Neural progenitor cell (in vitro differentiated cells): ENCODE results near the gene KLHL40. TPM values are rescaled to one million over a fixed set of nuclear protein-coding genes. Genes with fewer than 3 reads are reported as not detected.

Source experiments
- DNase-seq: peaks from one replicate; pipeline ENCODE4 v3.0.0-alpha.2; 2016; ENCODE audit warnings: low spot score
- H2AFZ ChIP-seq: fragments of 200-600 bp; sonication (generic); replicated peaks from 2 replicates; pipeline ENCODE4 v1.6.1; 2016; ENCODE audit warnings: antibody characterized with exemption
- H3F3A ChIP-seq: fragments of 200-600 bp; sonication (generic); 2 replicates; pipeline ENCODE4 v1.6.1; 2016; ENCODE audit warnings: antibody characterized with exemption, low read depth
- H3K27ac ChIP-seq: fragments of 200-600 bp; sonication (generic); 2 replicates; pipeline ENCODE4 v1.5.1; 2016; ENCODE audit warnings: mild to moderate bottlenecking
- H3K27me3 ChIP-seq: fragments of 200-600 bp; sonication (generic); 2 replicates; pipeline ENCODE4 v1.6.1; 2016; ENCODE audit warnings: mild to moderate bottlenecking, moderate library complexity
- H3K36me3 ChIP-seq: fragments of 200-600 bp; sonication (generic); 2 replicates; pipeline ENCODE4 v1.5.1; 2016
- H3K4me1 ChIP-seq: fragments of 200-600 bp; sonication (generic); 2 replicates; pipeline ENCODE4 v1.6.1; 2016; ENCODE audit warnings: mixed run types
- H3K4me2 ChIP-seq: fragments of 200-600 bp; sonication (generic); 2 replicates; pipeline ENCODE4 v1.6.1; 2016
- H3K4me3 ChIP-seq: fragments of 200-600 bp; sonication (generic); 2 replicates; pipeline ENCODE4 v1.5.1; 2016
- H3K79me2 ChIP-seq: fragments of 200-600 bp; sonication (generic); 2 replicates; pipeline ENCODE4 v1.6.1; 2016; ENCODE audit warnings: low read depth
- H3K9ac ChIP-seq: fragments of 200-600 bp; sonication (generic); 2 replicates; pipeline ENCODE4 v1.6.1; 2016
- H3K9me3 ChIP-seq: fragments of 200-600 bp; sonication (generic); 2 replicates; pipeline ENCODE4 v1.5.1; 2016; ENCODE audit warnings: low read depth
- H4K20me1 ChIP-seq: fragments of 200-600 bp; sonication (generic); 2 replicates; pipeline ENCODE4 v1.6.1; 2016; ENCODE audit warnings: low read depth
- H3K27ac Mint-ChIP-seq: 3 replicates; pipeline ENCODE4 v1.8.0; 2021; ENCODE audit warnings: mixed read lengths
- H3K27me3 Mint-ChIP-seq: 2 replicates; pipeline ENCODE4 v1.8.0; 2022; ENCODE audit warnings: low read depth, mild to moderate bottlenecking, inconsistent platforms, moderate library complexity, mixed read lengths; ENCODE audit not compliant: insufficient read depth
- H3K36me3 Mint-ChIP-seq: 3 replicates; pipeline ENCODE4 v1.8.0; 2021; ENCODE audit warnings: mixed read lengths
- H3K4me1 Mint-ChIP-seq: 3 replicates; pipeline ENCODE4 v1.8.0; 2021; ENCODE audit warnings: mixed read lengths
- H3K4me3 Mint-ChIP-seq: 3 replicates; pipeline ENCODE4 v1.8.0; 2021; ENCODE audit warnings: mild to moderate bottlenecking, moderate library complexity, mixed read lengths
- H3K9me3 Mint-ChIP-seq: 3 replicates; pipeline ENCODE4 v1.8.0; 2020; ENCODE audit warnings: mixed read lengths
- EZH2 ChIP-seq: fragments of 200-600 bp; sonication (generic); IDR thresholded peaks from 2 replicates; pipeline ENCODE4 v1.6.1; 2017; ENCODE audit warnings: antibody characterized with exemption, mild to moderate bottlenecking, moderate library complexity
- EZH2phosphoT487 ChIP-seq: fragments of 200-600 bp; sonication (generic); IDR thresholded peaks from 2 replicates; pipeline ENCODE4 v1.6.1; 2017; ENCODE audit warnings: antibody characterized with exemption
- total RNA-seq: library from RNA; depleted of rRNA; stranded (reverse); fragments of >200 nt; gene quantifications from 2 replicates; pipeline ENCODE4 v1.2.3, GENCODE V29; 2015; ENCODE audit warnings: low replicate concordance
- TF ChIP-seq, protein P1 (sequence below): fragments of 200-600 bp; sonication (generic); IDR thresholded peaks from 2 replicates; pipeline ENCODE4 v1.5.1; 2017; ENCODE audit warnings: antibody characterized with exemption, mild to moderate bottlenecking

The KLHL40 gene
- total RNA-seq, 1 donor from 2014 or later = not detected

DNA sequence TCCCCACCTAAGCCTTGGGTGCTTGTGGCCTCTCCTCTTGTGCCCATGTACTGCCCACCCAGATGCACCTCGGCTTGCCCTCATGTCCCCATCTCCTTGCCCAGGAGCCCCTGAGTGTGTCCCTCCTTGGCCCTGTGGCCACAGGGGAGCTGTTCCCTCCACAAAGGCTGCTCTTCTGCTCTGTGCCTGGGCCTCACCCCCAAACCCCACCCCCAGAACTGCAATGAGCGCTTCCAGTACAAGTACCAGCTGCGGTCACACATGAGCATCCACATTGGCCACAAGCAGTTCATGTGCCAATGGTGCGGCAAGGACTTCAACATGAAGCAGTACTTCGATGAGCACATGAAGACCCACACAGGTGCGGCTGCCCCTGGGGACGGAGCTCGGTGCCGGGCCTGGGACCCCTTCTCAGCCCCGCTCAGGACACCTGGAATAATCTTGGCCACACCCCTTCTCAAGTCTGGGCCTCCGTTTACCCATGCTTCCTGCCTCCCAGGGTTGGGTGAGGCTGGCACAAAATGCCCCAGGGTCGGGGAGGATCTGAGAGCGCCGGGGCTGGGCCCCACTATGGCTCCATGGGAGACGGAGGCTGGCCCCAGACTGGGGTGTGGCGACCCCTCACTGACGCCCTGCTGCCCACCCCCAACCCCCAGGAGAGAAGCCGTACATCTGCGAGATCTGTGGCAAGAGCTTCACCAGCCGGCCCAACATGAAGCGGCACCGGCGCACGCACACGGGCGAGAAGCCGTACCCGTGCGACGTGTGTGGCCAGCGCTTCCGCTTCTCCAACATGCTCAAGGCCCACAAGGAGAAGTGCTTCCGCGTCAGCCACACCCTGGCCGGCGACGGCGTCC is 21.5 kb upstream of the KLHL40 start:
- DNase-seq = no peak
- Histone ChIP-seq H4K20me1 (no peaks in the 10 kb centered on the region), H3K9ac (no peak overlapping the region), H3K4me1 (no peaks in the 10 kb centered on the region), H3F3A (no peaks in the 10 kb centered on the region), H3K27ac (no peak overlapping the region), H3K4me2 (no peak overlapping the region), H3K9me3 (no peaks in the 10 kb centered on the region), H3K36me3 (no peaks in the 10 kb centered on the region), H2AFZ (no peak overlapping the region), H3K27me3 (no peaks in the 10 kb centered on the region), H3K79me2 (no peaks in the 10 kb centered on the region), H3K4me3 (no peak overlapping the region)
- TF ChIP-seq, protein P1, sequence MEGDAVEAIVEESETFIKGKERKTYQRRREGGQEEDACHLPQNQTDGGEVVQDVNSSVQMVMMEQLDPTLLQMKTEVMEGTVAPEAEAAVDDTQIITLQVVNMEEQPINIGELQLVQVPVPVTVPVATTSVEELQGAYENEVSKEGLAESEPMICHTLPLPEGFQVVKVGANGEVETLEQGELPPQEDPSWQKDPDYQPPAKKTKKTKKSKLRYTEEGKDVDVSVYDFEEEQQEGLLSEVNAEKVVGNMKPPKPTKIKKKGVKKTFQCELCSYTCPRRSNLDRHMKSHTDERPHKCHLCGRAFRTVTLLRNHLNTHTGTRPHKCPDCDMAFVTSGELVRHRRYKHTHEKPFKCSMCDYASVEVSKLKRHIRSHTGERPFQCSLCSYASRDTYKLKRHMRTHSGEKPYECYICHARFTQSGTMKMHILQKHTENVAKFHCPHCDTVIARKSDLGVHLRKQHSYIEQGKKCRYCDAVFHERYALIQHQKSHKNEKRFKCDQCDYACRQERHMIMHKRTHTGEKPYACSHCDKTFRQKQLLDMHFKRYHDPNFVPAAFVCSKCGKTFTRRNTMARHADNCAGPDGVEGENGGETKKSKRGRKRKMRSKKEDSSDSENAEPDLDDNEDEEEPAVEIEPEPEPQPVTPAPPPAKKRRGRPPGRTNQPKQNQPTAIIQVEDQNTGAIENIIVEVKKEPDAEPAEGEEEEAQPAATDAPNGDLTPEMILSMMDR = no peak
- TF ChIP-seq EZH2phosphoT487 (no peak), EZH2 (no peak)
- H3K4me3 Mint-ChIP-seq = no peak overlapping the region
- peaks cover 9% of the 10 kb centered on the region for H3K4me1 Mint-ChIP-seq
- peaks cover 5% of the 10 kb centered on the region for H3K9me3 Mint-ChIP-seq
- H3K27ac Mint-ChIP-seq = no peak overlapping the region
- peaks cover 6% of the 10 kb centered on the region for H3K36me3 Mint-ChIP-seq
- peaks cover 4% of the 10 kb centered on the region for H3K27me3 Mint-ChIP-seq

DNA sequence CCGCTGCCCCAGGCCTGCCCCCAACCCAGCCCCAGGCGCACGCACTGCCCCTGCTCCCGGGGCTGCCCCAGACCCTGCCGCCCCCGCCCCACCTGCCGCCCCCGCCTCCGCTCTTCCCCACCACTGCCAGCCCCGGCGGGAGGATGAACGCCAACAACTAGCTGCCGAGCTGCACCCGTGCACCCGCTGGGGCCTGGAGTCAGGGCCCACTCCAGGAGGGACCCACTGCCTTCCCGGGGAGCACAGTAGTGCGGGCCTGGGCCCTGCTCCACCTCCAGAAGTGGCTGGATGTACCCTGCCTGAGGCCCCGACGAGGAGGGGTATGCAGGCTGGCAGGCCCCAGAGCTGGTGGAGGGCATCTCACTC is 20.9 kb upstream of the KLHL40 start:
- Mint-ChIP-seq H3K4me3 (no peak overlapping the region), H3K9me3 (peaks cover 7% of the 10 kb centered on the region), H3K4me1 (peaks cover 9% of the 10 kb centered on the region), H3K36me3 (peaks cover 6% of the 10 kb centered on the region), H3K27me3 (peaks cover 4% of the 10 kb centered on the region), H3K27ac (no peak overlapping the region)
- no peak for DNase-seq
- TF ChIP-seq EZH2 (no peak), EZH2phosphoT487 (no peak)
- TF ChIP-seq, protein P1 = no peak
- Histone ChIP-seq H3K4me2 (no peak overlapping the region), H3K27me3 (no peaks in the 10 kb centered on the region), H3K9ac (no peak overlapping the region), H3K4me3 (no peak overlapping the region), H3K27ac (no peak overlapping the region), H3K36me3 (no peaks in the 10 kb centered on the region), H3K79me2 (no peaks in the 10 kb centered on the region), H3K4me1 (no peaks in the 10 kb centered on the region), H4K20me1 (no peaks in the 10 kb centered on the region), H3F3A (no peaks in the 10 kb centered on the region), H2AFZ (no peak overlapping the region), H3K9me3 (no peaks in the 10 kb centered on the region)

DNA sequence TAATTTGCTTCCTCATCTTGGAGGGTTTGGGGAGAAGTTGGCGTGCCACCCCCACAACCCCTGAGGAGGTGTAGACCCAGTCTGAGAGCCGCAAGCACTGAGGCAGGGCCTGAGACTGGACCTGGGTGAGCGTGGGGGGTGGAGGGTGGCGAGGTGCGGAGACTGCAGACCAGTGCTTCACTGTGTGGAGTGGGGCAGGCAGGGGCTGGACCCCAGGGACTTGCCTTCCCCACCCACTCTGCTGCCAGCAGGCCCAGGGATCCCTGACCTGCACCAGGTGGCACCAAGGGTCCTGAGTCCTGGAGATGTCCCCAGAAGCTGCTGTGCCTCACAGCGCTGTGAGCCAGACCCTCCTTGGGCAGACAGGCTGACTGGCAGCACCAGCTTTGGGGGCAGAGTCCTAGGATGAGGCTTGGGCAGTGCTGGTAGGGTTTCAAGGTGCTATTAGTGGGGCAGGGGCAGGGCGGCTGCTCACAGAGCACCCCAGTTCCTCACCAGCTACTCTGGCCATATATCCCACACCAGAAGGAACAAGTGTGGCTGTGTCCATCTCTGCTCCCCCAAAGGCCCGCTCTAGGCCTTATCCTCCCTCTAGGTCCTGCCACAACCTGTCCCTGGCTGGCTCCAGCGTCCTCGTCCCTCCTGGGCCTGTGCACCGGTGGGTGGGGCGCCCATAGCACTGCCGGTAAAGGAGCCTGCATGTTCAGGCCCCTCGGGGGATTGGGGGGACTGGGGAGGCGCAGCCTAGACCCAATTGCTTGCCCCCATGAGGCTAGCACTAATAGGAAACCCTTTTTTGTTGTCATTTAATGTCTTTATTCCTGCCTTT is 20.1 kb upstream of the KLHL40 start:
- Histone ChIP-seq H3K79me2 (no peaks in the 10 kb centered on the region), H3K9ac (no peak overlapping the region), H3K9me3 (no peaks in the 10 kb centered on the region), H3K27ac (no peak overlapping the region), H3K4me3 (no peak overlapping the region), H3K36me3 (no peaks in the 10 kb centered on the region), H3K27me3 (no peaks in the 10 kb centered on the region), H3F3A (no peaks in the 10 kb centered on the region), H2AFZ (no peak overlapping the region), H3K4me2 (no peak overlapping the region), H3K4me1 (no peaks in the 10 kb centered on the region), H4K20me1 (no peaks in the 10 kb centered on the region)
- H3K9me3 Mint-ChIP-seq = peaks cover 7% of the 10 kb centered on the region
- TF ChIP-seq, protein P1 = no peak
- TF ChIP-seq EZH2 (no peak), EZH2phosphoT487 (no peak)
- no peak for DNase-seq
- H3K4me3 Mint-ChIP-seq = no peak overlapping the region
- no peak overlapping the region for H3K27ac Mint-ChIP-seq
- H3K4me1 Mint-ChIP-seq = peaks cover 7% of the 10 kb centered on the region
- peaks cover 3% of the 10 kb centered on the region for H3K36me3 Mint-ChIP-seq
- peaks cover 4% of the 10 kb centered on the region for H3K27me3 Mint-ChIP-seq
